HCT116 (cell line): ENCODE measurements around the gene TEKT5. TPM values are rescaled to one million over a fixed set of nuclear protein-coding genes. Genes with fewer than 3 reads are reported as not detected.

ENCODE experiments used
- ATAC-seq: fragments of 200-7000 bp; cut with Tn5 transposase; 2 replicates; pipeline ENCODE4 v1.9.1; 2020; ENCODE audit warnings: mild to moderate bottlenecking, moderate library complexity
- BruUV-seq: library from RNA; stranded (reverse); fragments of 400-500 nt; replicated peaks from 2 replicates; lab custom pipeline; 2021; lab: Mats Ljungman, UMichigan
- CTCF ChIA-PET: fragments of 300-600 bp; sonication (Branson Sonifier 250); formaldehyde crosslinking; loops from one replicate; lab custom pipeline; 2021; ENCODE audit warnings: antibody characterized with exemption; lab: Charles Lee
- POLR2A ChIA-PET: fragments of 300-600, 350-600 bp; sonication (Branson Sonifier 250); formaldehyde crosslinking; loops from one replicate; lab custom pipeline; 2021; ENCODE audit warnings: antibody characterized with exemption; lab: Charles Lee
- RAD21 ChIA-PET, 2 experiments: fragments of 300-600 bp; sonication (Branson Sonifier 250); formaldehyde crosslinking; loops; one replicate each; lab custom pipeline; 2023; ENCODE audit warnings: low total read pairs in 2 of 2; ENCODE audit not compliant: uncharacterized antibody in 2 of 2, unreplicated experiment in 2 of 2, low non-redundant PET in 1 of 2; lab: Charles Lee
- DNase-seq: peaks from one replicate; pipeline ENCODE4 v3.0.0-alpha.2; 2010; ENCODE audit warnings: low read depth, low spot score
- H2AFZ ChIP-seq: fragments of 200-600 bp; shearing (Covaris generic), sonication (generic); 2 replicates; pipeline ENCODE4 v1.6.1; 2017; ENCODE audit warnings: low read depth, mixed run types, mixed read lengths, antibody characterized with exemption, low read length; ENCODE audit not compliant: poor library complexity, severe bottlenecking
- H3K27ac ChIP-seq: 2 replicates; pipeline ENCODE4 v1.5.1; 2012; ENCODE audit warnings: low read depth, low read length
- H3K27me3 ChIP-seq: fragments of 200-600 bp; sonication (generic); 2 replicates; pipeline ENCODE4 v1.6.1; 2016; ENCODE audit warnings: mixed run types, low read length, mixed read lengths; ENCODE audit not compliant: insufficient read depth
- H3K36me3 ChIP-seq, 2 experiments: fragments of 200-500 bp in 1 of 2; fragments of 200-600 bp in 1 of 2; sonication (Bioruptor generic) in 1 of 2; sonication (generic) in 1 of 2; 2 replicates each; pipeline versions ENCODE4 v1.5.1 to v1.6.1; 2014 to 2016; ENCODE audit warnings: low read length in 2 of 2, inconsistent platforms in 1 of 2, mixed read lengths in 1 of 2, mixed run types in 1 of 2; ENCODE audit not compliant: insufficient read depth in 2 of 2, control insufficient read depth in 1 of 2
- H3K4me1 ChIP-seq, 2 experiments: fragments of 200-600 bp in 1 of 2; sonication (generic) in 1 of 2; 2 replicates each; pipeline versions ENCODE4 v1.5.1 to v1.6.1; 2012 to 2017; ENCODE audit warnings: low read length in 2 of 2, inconsistent platforms in 1 of 2, mild to moderate bottlenecking in 1 of 2, mixed read lengths in 1 of 2, mixed run types in 1 of 2, moderate library complexity in 1 of 2; ENCODE audit not compliant: insufficient read depth in 2 of 2, control insufficient read depth in 1 of 2
- H3K4me2 ChIP-seq: fragments of 200-600 bp; sonication (generic); 2 replicates; pipeline ENCODE4 v1.6.1; 2017; ENCODE audit warnings: mixed run types, low read length, mixed read lengths
- H3K4me3 ChIP-seq, 2 experiments: fragments of 200-600 bp in 1 of 2; sonication (generic) in 1 of 2; replicated peaks in 1 of 2; 2 replicates each; pipeline ENCODE4 v1.5.1; 2011 to 2016; ENCODE audit warnings: low read length in 2 of 2, control low read depth in 1 of 2, low read depth in 1 of 2, mild to moderate bottlenecking in 1 of 2, mixed read lengths in 1 of 2, mixed run types in 1 of 2
- H3K79me2 ChIP-seq: fragments of 200-600 bp; sonication (generic); 2 replicates; pipeline ENCODE4 v1.6.1; 2017; ENCODE audit warnings: mild to moderate bottlenecking, mixed run types, low read length, moderate library complexity, mixed read lengths; ENCODE audit not compliant: insufficient read depth
- H3K9ac ChIP-seq: fragments of 200-600 bp; sonication (generic); 2 replicates; pipeline ENCODE4 v1.6.1; 2016; ENCODE audit warnings: low read length, mixed read lengths
- H3K9me2 ChIP-seq: fragments of 200-600 bp; sonication (generic), shearing (Covaris generic); 2 replicates; pipeline ENCODE4 v1.6.1; 2017; ENCODE audit warnings: mixed run types, mild to moderate bottlenecking, moderate library complexity; ENCODE audit not compliant: insufficient read depth
- H3K9me3 ChIP-seq, 2 experiments: fragments of 200-500 bp in 1 of 2; fragments of 200-600 bp in 1 of 2; sonication (Bioruptor generic) in 1 of 2; sonication (generic) in 1 of 2; 2 replicates each; pipeline ENCODE4 v1.6.1; 2014 to 2017; ENCODE audit warnings: low read length in 2 of 2, mixed read lengths in 2 of 2, inconsistent platforms in 1 of 2, low read depth in 1 of 2, mild to moderate bottlenecking in 1 of 2, mixed run types in 1 of 2, moderate library complexity in 1 of 2; ENCODE audit not compliant: control insufficient read depth in 1 of 2, insufficient read depth in 1 of 2
- H4K20me1 ChIP-seq: fragments of 200-600 bp; sonication (generic), shearing (Covaris generic); 2 replicates; pipeline ENCODE4 v1.6.1; 2017; ENCODE audit warnings: mixed run types, mild to moderate bottlenecking, moderate library complexity; ENCODE audit not compliant: insufficient read depth
- FOSL1 ChIP-seq: IDR thresholded peaks from 2 replicates; pipeline ENCODE4 v1.6.1; 2012; ENCODE audit warnings: low read depth
- POLR2A ChIP-seq: IDR thresholded peaks from 2 replicates; pipeline ENCODE4 v1.7.0; 2011; ENCODE audit warnings: borderline replicate concordance; ENCODE audit not compliant: insufficient read depth, insufficient read length; ENCODE audit errors: extremely low read depth
- POLR2AphosphoS5 ChIP-seq: IDR thresholded peaks from 2 replicates; pipeline ENCODE4 v1.6.1; 2011; ENCODE audit warnings: mild to moderate bottlenecking, low read depth, low read length, moderate library complexity
- REST ChIP-seq: IDR thresholded peaks from 2 replicates; pipeline ENCODE4 v1.6.1; 2012; ENCODE audit warnings: low read depth
- SIN3A ChIP-seq: IDR thresholded peaks from 2 replicates; pipeline ENCODE4 v1.6.1; 2012; ENCODE audit warnings: low read depth
- TCF7L2 ChIP-seq: IDR thresholded peaks from 2 replicates; pipeline ENCODE4 v1.7.0; 2011; ENCODE audit warnings: borderline replicate concordance, inconsistent platforms; ENCODE audit not compliant: insufficient read depth, insufficient read length; ENCODE audit errors: extremely low read depth
- ZFX ChIP-seq: fragments of 450-650 bp; IDR thresholded peaks from 2 replicates; pipeline ENCODE4 v1.6.1; 2017
- intact Hi-C: fragments of 100-400 bp; cut with micrococcal nuclease; formaldehyde crosslinking; loops from 2 replicates; pipeline ENCODE4 v1.10.0; 2022
- total RNA-seq: library from RNA; stranded (reverse); gene quantifications from one replicate; pipeline ENCODE4 v1.2.1, GENCODE V29; 2021; ENCODE audit not compliant: unreplicated experiment
- TF ChIP-seq, protein P1 (sequence below), 3 experiments: fragments of 200-600 bp in 1 of 3; sonication (generic) in 1 of 3; IDR thresholded peaks in 2 of 3; conservative IDR thresholded peaks in 1 of 3; 2 replicates each; pipeline ENCODE4 v1.5.1; 2012 to 2017; ENCODE audit warnings: low read depth in 2 of 3, low read length in 2 of 3, antibody characterized with exemption in 1 of 3, borderline replicate concordance in 1 of 3, control low read depth in 1 of 3, mild to moderate bottlenecking in 1 of 3, mixed read lengths in 1 of 3, mixed run types in 1 of 3, moderate library complexity in 1 of 3; ENCODE audit not compliant: insufficient read depth in 1 of 3
- TF ChIP-seq, protein P2 (sequence below): IDR thresholded peaks from 2 replicates; pipeline ENCODE4 v1.6.1; 2011; ENCODE audit warnings: mild to moderate bottlenecking, low read length, moderate library complexity; ENCODE audit not compliant: insufficient replicate concordance; ENCODE audit errors: extremely low read depth

TEKT5 gene
- total RNA-seq, 1 experiment from 2014 or later, result 0.37 TPM

GRCh38 chr16:10581507-10581906 lies 113.2 kb downstream of the TEKT5 start:
- Histone ChIP-seq H3K36me3 (no peaks in the 10 kb centered on the region), H2AFZ (no peak overlapping the region), H3K4me1 (peaks cover 35 to 47% of the 10 kb centered on the region in 2 experiments), H3K9ac (no peak overlapping the region), H3K9me2 (no peaks in the 10 kb centered on the region), H4K20me1 (no peaks in the 10 kb centered on the region), H3K4me3 (0 out of 4 replicates have a peak overlapping the region, but pooled peaks of 1 of the 2 experiments have one; percentile 83), H3K27me3 (no peaks in the 10 kb centered on the region), H3K9me3 (no peaks in the 10 kb centered on the region), H3K79me2 (peaks cover 8% of the 10 kb centered on the region; the same call in 1 of the 2 replicates), H3K4me2 (peak overlapping the region; percentile 99; the same call in 1 of the 2 replicates), H3K27ac (no peak overlapping the region; the same call in 1 of the 2 replicates)
- no TSS peak for BruUV-seq
- intact Hi-C loops, result loop anchor here (5.0 kb wide), 2 partner anchors 156 to 336 kb away; no protein-coding TSS in a partner anchor
- DNase-seq (no peak), ATAC-seq (no peak)
- RAD21 ChIA-PET, result no interaction called here
- CTCF ChIA-PET, result interaction anchor here (1.7 kb wide), 1 partner anchor 337 kb away, joined by 7 read pairs; no protein-coding TSS in a partner anchor
- TF ChIP-seq, protein P1, sequence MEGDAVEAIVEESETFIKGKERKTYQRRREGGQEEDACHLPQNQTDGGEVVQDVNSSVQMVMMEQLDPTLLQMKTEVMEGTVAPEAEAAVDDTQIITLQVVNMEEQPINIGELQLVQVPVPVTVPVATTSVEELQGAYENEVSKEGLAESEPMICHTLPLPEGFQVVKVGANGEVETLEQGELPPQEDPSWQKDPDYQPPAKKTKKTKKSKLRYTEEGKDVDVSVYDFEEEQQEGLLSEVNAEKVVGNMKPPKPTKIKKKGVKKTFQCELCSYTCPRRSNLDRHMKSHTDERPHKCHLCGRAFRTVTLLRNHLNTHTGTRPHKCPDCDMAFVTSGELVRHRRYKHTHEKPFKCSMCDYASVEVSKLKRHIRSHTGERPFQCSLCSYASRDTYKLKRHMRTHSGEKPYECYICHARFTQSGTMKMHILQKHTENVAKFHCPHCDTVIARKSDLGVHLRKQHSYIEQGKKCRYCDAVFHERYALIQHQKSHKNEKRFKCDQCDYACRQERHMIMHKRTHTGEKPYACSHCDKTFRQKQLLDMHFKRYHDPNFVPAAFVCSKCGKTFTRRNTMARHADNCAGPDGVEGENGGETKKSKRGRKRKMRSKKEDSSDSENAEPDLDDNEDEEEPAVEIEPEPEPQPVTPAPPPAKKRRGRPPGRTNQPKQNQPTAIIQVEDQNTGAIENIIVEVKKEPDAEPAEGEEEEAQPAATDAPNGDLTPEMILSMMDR (IDR thresholded peaks at IDR 0.05 in 2 of 3, conservative IDR thresholded peaks at IDR 0.05 in 1 of 3; ENCODE audit: borderline replicate concordance in 1 of 3, insufficient read depth in 1 of 3, low read depth in 2 of 3, low read length in 2 of 3), result no peak
- no peak for TF ChIP-seq ZFX
- no peak for TF ChIP-seq TCF7L2
- TF ChIP-seq POLR2AphosphoS5, result no peak
- TF ChIP-seq, protein P2, sequence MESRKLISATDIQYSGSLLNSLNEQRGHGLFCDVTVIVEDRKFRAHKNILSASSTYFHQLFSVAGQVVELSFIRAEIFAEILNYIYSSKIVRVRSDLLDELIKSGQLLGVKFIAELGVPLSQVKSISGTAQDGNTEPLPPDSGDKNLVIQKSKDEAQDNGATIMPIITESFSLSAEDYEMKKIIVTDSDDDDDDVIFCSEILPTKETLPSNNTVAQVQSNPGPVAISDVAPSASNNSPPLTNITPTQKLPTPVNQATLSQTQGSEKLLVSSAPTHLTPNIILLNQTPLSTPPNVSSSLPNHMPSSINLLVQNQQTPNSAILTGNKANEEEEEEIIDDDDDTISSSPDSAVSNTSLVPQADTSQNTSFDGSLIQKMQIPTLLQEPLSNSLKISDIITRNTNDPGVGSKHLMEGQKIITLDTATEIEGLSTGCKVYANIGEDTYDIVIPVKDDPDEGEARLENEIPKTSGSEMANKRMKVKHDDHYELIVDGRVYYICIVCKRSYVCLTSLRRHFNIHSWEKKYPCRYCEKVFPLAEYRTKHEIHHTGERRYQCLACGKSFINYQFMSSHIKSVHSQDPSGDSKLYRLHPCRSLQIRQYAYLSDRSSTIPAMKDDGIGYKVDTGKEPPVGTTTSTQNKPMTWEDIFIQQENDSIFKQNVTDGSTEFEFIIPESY, result no peak
- no peak for TF ChIP-seq FOSL1
- no peak for TF ChIP-seq REST
- no peak for TF ChIP-seq POLR2A
- no peak for TF ChIP-seq SIN3A
- POLR2A ChIA-PET, result interaction anchor here (1.4 kb wide), 1 partner anchor 27 kb away, joined by 3 read pairs; no protein-coding TSS in a partner anchor
